GM12878 (cell line): Measurements from ENCODE around the gene SLC25A45. TPM values are rescaled to one million over a fixed set of nuclear protein-coding genes. Genes with fewer than 3 reads are reported as not detected.

ENCODE experiments used
- CEBPB ChIP-seq, 2 experiments: fragments of 150-350 bp in 1 of 2; IDR thresholded peaks; 2 replicates each; pipeline ENCODE4 v1.6.1; 2012 to 2014; ENCODE audit warnings: low read depth in 2 of 2, low read length in 2 of 2, borderline replicate concordance in 1 of 2, inconsistent platforms in 1 of 2
- EP300 ChIP-seq, 2 experiments: fragments of 150-350 bp in 1 of 2; IDR thresholded peaks; 2 replicates each; pipeline ENCODE4 v1.6.1; 2011 to 2012; ENCODE audit warnings: low read depth in 2 of 2, low read length in 2 of 2, borderline replicate concordance in 1 of 2, improper control_type of control experiment in 1 of 2, inconsistent platforms in 1 of 2; ENCODE audit not compliant: control insufficient read depth in 1 of 2
- JUND ChIP-seq: IDR thresholded peaks from 2 replicates; pipeline ENCODE4 v1.6.1; 2012; ENCODE audit warnings: low read depth, mild to moderate bottlenecking, low read length, improper control_type of control experiment, moderate library complexity
- MAX ChIP-seq: IDR thresholded peaks from 2 replicates; pipeline ENCODE4 v1.6.1; 2012; ENCODE audit warnings: low read depth, low read length, improper control_type of control experiment
- MTA3 ChIP-seq: IDR thresholded peaks from 2 replicates; pipeline ENCODE4 v1.6.1; 2012; ENCODE audit warnings: low read length, inconsistent platforms, borderline replicate concordance
- NFYA ChIP-seq: IDR thresholded peaks from 2 replicates; pipeline ENCODE4 v1.6.1; 2011; ENCODE audit warnings: low read depth, mild to moderate bottlenecking, low read length, improper control_type of control experiment, borderline replicate concordance
- SKIL ChIP-seq: fragments of 450-650 bp; IDR thresholded peaks from 2 replicates; pipeline ENCODE4 v1.6.1; 2017; ENCODE audit warnings: mild to moderate bottlenecking, low read depth, inconsistent platforms; ENCODE audit not compliant: poor library complexity, severe bottlenecking
- SMC3 ChIP-seq: IDR thresholded peaks from 2 replicates; pipeline ENCODE4 v1.6.1; 2011; ENCODE audit warnings: low read length, improper control_type of control experiment, borderline replicate concordance
- ZNF217 ChIP-seq: fragments of 450-650 bp; IDR thresholded peaks from 2 replicates; pipeline ENCODE4 v1.6.1; 2017; ENCODE audit warnings: antibody characterized with exemption, mild to moderate bottlenecking
- polyA plus RNA-seq, 11 experiments: library from polyadenylated mRNA; depleted of rRNA in 4 of 11; unstranded in 6 of 11; stranded (reverse) in 5 of 11; fragments of >200 nt; fragmentation: Nextera tagmentation in 4 of 11; fragmentation: Illumina TruSeq in 1 of 11; extraction: Ambion mirVana in 4 of 11; extraction: Trizol in 1 of 11; gene quantifications; 1 replicate in 1 of 11; 2 replicates in 10 of 11; pipeline versions ENCODE4 v1.2.1 to v1.2.3, GENCODE V29; 2011 to 2016; ENCODE audit warnings: inconsistent platforms in 2 of 11, missing spikeins in 2 of 11, low read depth in 1 of 11
- total RNA-seq, 4 experiments: library from RNA; depleted of rRNA in 3 of 4; stranded (reverse); fragments of >200 nt in 3 of 4; fragmentation: Illumina TruSeq in 1 of 4; extraction: Trizol in 1 of 4; gene quantifications; 2 replicates each; pipeline versions ENCODE4 v1.2.1 to v1.2.3, GENCODE V29; 2013 to 2021

The SLC25A45 gene
- total and polyA plus RNA-seq, 10 of the 15 experiments (the other 5 are each of a cell fraction or from before 2014, with no cell fraction given) = 4.1 to 35.2 (median 20.3) TPM

- TF ChIP-seq MAX = peak; percentile 48; the same call in 1 of the 2 replicates
- no peak for TF ChIP-seq MTA3
- peak; percentile 6 to 80; a peak in 2 of 4 replicates for TF ChIP-seq EP300 (IDR thresholded peaks at IDR 0.05; ENCODE audit: borderline replicate concordance in 1 of 2, control insufficient read depth in 1 of 2, low read depth in 2 of 2, low read length in 2 of 2)
- TF ChIP-seq NFYA = no peak
- TF ChIP-seq CEBPB (IDR thresholded peaks at IDR 0.05; ENCODE audit: borderline replicate concordance in 1 of 2, low read depth in 2 of 2, low read length in 2 of 2) = no peak
- TF ChIP-seq SMC3 = no peak
- TF ChIP-seq ZNF217 = no peak
- peak; percentile 89 for TF ChIP-seq JUND
- TF ChIP-seq SKIL = no peak
Measured at GRCh38 chr11:65421794-65422632, 39.6 kb upstream of the SLC25A45 start (continued).
